HG02610 (cell line): ENCODE measurements around the gene CCHCR1.
"Not testable (repeated sequence)": the region's sequence is repeated elsewhere in the genome, so short reads cannot be mapped to it uniquely, and the experiment has no call there.

Experiments used
- ATAC-seq: cut with Tn5 transposase; IDR thresholded peaks from one replicate; pipeline ENCODE4 v1.9.1; 2021; ENCODE audit warnings: mild to moderate bottlenecking, moderate library complexity; ENCODE audit not compliant: unreplicated experiment

The CCHCR1 gene

GRCh38 chr6:31157513-31158139 is at the start of gene CCHCR1:
Gene CCHCR1 (minus strand): TSS chr6:31157802. CDS start chr6:31157600, 202 bp downstream.
- ATAC-seq: no peak

DNA sequence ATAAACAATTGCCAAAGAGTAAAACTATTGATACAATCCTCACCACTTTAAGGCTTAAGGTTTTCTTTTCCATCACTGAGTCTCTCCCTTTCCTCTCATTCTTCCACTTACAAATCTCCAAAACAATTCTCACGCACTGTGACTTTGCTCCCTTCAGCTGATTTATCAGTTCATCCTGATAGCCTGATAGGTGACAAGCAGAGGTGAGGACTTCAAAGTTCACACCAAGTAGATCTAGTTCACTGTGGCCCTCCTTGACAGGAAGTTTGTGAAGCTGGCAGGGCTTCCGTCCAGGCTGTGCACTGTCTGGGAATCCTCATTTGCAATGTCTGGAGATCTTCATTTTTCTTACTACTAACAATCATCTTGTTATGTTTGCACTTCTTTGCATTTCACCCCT is 48.0 kb upstream of the CCHCR1 start:
- ATAC-seq: no peak

DNA sequence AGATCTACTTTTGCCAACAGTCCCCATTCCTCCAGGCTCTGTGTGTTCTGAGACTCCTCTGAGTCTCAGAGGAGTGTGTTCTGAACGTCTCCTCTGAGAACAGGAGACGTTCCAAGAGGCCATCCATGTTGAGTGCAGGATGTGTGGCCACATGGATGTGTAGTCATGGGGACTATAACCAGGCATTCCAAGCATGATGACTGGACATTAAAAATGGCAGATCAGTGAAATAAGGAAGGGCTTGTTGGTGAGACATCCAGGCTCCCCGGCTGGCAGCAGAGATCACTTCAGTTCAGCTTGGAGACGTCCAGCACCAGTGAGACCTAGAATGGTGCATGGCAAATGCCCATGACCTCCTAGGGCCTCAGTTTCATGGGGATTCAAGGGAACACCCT is 47.1 kb upstream of the CCHCR1 start:
- no peak for ATAC-seq

- peak; percentile 59 for ATAC-seq
These were observed 45.9 kb upstream of the CCHCR1 start for GRCh38 chr6:31203345-31203979.

- ATAC-seq: no peak
These were observed 44.9 kb upstream of the CCHCR1 start for GRCh38 chr6:31202259-31203166.

- not testable (repeated sequence) for ATAC-seq
These were observed 41.5 kb upstream of the CCHCR1 start for GRCh38 chr6:31199105-31199452.

- peak; percentile 73 for ATAC-seq
These were observed 40.1 kb upstream of the CCHCR1 start for GRCh38 chr6:31197559-31198305.

- ATAC-seq: not testable (repeated sequence)
These were observed 38.8 kb upstream of the CCHCR1 start for GRCh38 chr6:31196251-31197022.

DNA sequence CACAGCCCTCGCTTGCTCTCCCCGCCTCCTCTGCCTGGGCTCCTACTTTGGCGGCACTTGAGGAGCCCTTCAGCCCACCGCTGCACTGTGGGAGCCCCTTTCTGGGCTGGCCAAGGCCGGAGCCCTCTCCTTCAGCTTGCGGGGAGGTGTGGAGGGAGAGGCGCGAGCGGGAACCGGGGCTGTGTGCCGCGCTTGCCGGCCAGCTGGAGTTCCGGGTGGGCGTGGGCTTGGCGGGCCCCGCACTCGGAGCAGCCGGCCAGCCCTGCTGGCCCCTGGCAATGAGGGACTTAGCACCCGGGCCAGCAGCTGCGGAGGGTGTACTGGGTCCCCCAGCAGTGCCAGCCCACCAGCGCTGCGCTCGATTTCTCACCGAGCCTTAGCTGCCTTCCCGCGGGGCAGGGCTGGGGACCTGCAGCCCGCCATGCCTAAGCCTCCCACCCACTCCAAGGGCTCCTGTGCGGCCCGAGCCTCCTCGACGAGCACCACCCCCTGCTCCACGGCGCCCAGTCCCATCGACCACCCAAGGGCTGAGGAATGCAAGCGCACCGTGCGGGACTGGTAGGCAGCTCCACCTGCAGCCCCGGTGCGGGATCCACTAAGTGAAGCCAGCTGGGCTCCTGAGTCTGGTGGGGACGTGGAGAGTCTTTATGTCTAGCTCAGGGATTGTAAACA is 37.8 kb upstream of the CCHCR1 start:
- not testable (repeated sequence) for ATAC-seq

GRCh38 chr6:31194061-31194834 is 36.6 kb upstream of the CCHCR1 start:
- no peak for ATAC-seq

GRCh38 chr6:31193206-31193605 is 35.6 kb upstream of the CCHCR1 start:
- ATAC-seq: no peak

DNA sequence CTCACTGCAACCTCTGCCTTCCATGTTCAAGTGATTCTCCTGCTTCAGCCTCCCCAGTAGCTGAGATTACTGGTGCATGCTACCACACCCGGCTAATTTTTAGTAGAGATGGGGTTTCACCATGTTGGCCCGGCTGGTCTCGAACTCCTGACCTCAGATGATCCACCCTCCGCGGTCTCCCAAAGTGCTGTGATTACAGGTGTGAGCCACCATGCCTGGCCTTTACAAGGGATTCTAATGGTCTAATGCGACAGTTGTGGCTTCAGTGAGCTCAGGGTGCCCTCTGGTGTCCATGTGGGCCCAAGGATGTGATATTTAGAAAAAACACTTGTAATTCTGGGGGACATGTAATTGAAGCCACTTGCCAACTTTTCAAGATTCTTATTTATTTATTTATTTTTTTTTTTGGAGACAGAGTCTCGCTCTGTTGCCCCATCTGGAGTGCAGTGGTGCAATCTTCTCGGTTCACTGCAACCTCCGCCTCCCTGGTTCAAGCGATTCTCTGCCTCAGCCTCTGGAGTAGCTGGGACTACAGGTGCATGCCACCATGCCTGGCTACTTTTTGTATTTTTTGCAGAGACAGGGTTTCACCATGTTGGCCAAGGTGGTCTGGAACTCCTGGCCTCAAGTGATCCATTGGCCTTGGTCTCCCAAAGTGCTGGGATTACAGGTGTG is 35.0 kb upstream of the CCHCR1 start:
- ATAC-seq: not testable (repeated sequence)

GRCh38 chr6:31190488-31190887 is 32.9 kb upstream of the CCHCR1 start:
- ATAC-seq: no peak

- not testable (repeated sequence) for ATAC-seq
These were observed 31.6 kb upstream of the CCHCR1 start for GRCh38 chr6:31189223-31189622.

DNA sequence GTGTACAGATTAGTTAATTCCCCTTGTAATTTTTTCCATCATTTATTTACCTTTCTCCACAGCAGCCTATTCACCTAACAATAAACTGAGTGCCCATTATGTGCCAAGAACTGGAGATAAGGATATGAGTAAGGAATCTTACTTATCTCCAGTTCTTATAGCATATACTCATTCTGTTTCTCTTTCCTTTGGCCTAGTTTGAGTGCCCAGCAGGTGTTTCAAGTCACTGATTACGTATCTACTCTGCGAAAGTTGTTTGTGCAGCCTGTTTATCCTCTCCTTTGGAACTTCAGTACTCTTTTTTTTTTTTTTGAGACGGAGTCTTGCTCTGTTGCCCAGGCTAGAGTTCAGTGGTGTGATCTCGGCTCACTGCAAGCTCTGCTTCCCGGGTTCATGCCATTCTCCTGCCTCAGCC is 30.2 kb upstream of the CCHCR1 start:
- ATAC-seq: no peak

- ATAC-seq: no peak
These were observed 28.6 kb upstream of the CCHCR1 start for GRCh38 chr6:31186052-31186734.

GRCh38 chr6:31185695-31186051 is 28.1 kb upstream of the CCHCR1 start:
- not testable (repeated sequence) for ATAC-seq

GRCh38 chr6:31183859-31184258 is 26.3 kb upstream of the CCHCR1 start:
- not testable (repeated sequence) for ATAC-seq
